Left ventricle myocardium inferior (tissue), 1 donor: ENCODE data around the gene ZCCHC7. TPM values are rescaled to one million over a fixed set of nuclear protein-coding genes. Genes with fewer than 3 reads are reported as not detected.

Source experiments
- DNase-seq: peaks from one replicate; pipeline ENCODE4 v3.0.0-alpha.2; 2020
- H3K27ac ChIP-seq: fragments of 200-600 bp; replicated peaks from 2 replicates; pipeline ENCODE4 v1.8.0; 2021
- H3K27me3 ChIP-seq: fragments of 200-600 bp; 2 replicates; pipeline ENCODE4 v1.8.0; 2021; ENCODE audit warnings: low read depth
- H3K36me3 ChIP-seq: fragments of 200-600 bp; 2 replicates; pipeline ENCODE4 v1.8.0; 2021
- H3K4me1 ChIP-seq: fragments of 200-600 bp; 2 replicates; pipeline ENCODE4 v1.8.0; 2021
- H3K4me3 ChIP-seq: fragments of 200-600 bp; 2 replicates; pipeline ENCODE4 v1.8.0; 2021; ENCODE audit warnings: mild to moderate bottlenecking, moderate library complexity
- H3K9me3 ChIP-seq: fragments of 200-600 bp; replicated peaks from 2 replicates; pipeline ENCODE4 v1.8.0; 2021
- CTCF ChIP-seq: fragments of 200-600 bp; IDR thresholded peaks from 2 replicates; pipeline ENCODE4 v1.8.0; 2021; ENCODE audit warnings: antibody characterized with exemption, mild to moderate bottlenecking, borderline replicate concordance
- intact Hi-C: fragments of 100-400 bp; cut with micrococcal nuclease; formaldehyde crosslinking; loops from one replicate; pipeline ENCODE4 v1.11.0; 2022
- total RNA-seq: library from RNA; stranded (reverse); fragmentation: NEBNext Ultra II Directional; extraction: Animal tissue kit (Norgen Biotek cat#: 25700); gene quantifications from one replicate; pipeline ENCODE4 v1.2.1, GENCODE V29; 2021
- donor health status: DM: no; HTN: yes; CAD: no; lungs with severe emphysema.

Gene ZCCHC7
- total RNA-seq, 1 donor from 2014 or later, result 8.1 TPM

- H3K9me3 ChIP-seq, result no peaks in the 10 kb centered on the region
- H3K27ac ChIP-seq, result no peak overlapping the region
- no peaks in the 10 kb centered on the region for H3K4me1 ChIP-seq
- no peak for TF ChIP-seq CTCF
- intact Hi-C loops, result no loop called here
- H3K4me3 ChIP-seq, result no peak overlapping the region
- H3K36me3 ChIP-seq, result no peaks in the 10 kb centered on the region
- no peak for DNase-seq
- no peaks in the 10 kb centered on the region for H3K27me3 ChIP-seq
Observed at GRCh38 chr9:37364751-37365360, 244.5 kb downstream of the ZCCHC7 start.

DNA sequence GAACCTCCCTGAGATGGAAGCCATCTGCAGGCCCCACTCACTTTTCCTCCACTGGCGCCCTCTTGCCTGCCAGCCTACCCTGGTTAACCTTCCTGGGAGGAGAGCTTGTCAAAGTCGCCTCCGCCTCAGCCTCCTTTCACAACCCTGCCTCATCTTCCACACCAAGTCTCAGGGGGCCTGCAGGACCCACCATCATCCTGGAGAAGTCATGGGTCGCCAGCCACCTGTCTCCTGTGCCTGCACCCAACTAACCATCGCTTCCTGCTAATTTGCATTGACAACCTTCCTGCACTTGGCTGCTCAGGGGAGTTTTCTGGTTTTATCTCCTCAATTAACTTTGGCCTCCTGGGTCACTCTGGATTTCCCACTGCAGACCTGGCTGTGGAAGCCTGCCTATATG, 249.3 kb downstream of the ZCCHC7 start:
- TF ChIP-seq CTCF, result no peak
- Histone ChIP-seq H3K4me3 (no peak overlapping the region), H3K27ac (no peak overlapping the region), H3K27me3 (no peaks in the 10 kb centered on the region), H3K4me1 (no peaks in the 10 kb centered on the region), H3K9me3 (no peaks in the 10 kb centered on the region), H3K36me3 (no peaks in the 10 kb centered on the region)
- intact Hi-C loops, result no loop called here
- no peak for DNase-seq

- Histone ChIP-seq H3K9me3 (no peaks in the 10 kb centered on the region), H3K36me3 (no peaks in the 10 kb centered on the region), H3K4me3 (no peak overlapping the region), H3K4me1 (no peaks in the 10 kb centered on the region), H3K27ac (no peak overlapping the region), H3K27me3 (peaks cover 6% of the 10 kb centered on the region)
- TF ChIP-seq CTCF, result no peak
- no peak for DNase-seq
- intact Hi-C loops, result no loop called here
Observed at GRCh38 chr9:37370282-37370681, 249.9 kb downstream of the ZCCHC7 start.

GRCh38 chr9:37370968-37371563, 250.7 kb downstream of the ZCCHC7 start:
- Histone ChIP-seq H3K27ac (no peak overlapping the region), H3K36me3 (no peaks in the 10 kb centered on the region), H3K4me3 (no peak overlapping the region), H3K4me1 (no peaks in the 10 kb centered on the region), H3K9me3 (no peaks in the 10 kb centered on the region), H3K27me3 (peaks cover 7% of the 10 kb centered on the region)
- no peak for TF ChIP-seq CTCF
- intact Hi-C loops, result no loop called here
- DNase-seq, result no peak

- no peak for DNase-seq
- H3K27me3 ChIP-seq, result peaks cover 15% of the 10 kb centered on the region
- no peak for TF ChIP-seq CTCF
- intact Hi-C loops, result no loop called here
- H3K36me3 ChIP-seq, result no peaks in the 10 kb centered on the region
- no peaks in the 10 kb centered on the region for H3K9me3 ChIP-seq
- H3K27ac ChIP-seq, result no peak overlapping the region
- H3K4me3 ChIP-seq, result no peak overlapping the region
- H3K4me1 ChIP-seq, result no peaks in the 10 kb centered on the region
Observed at GRCh38 chr9:37371565-37372464, 251.4 kb downstream of the ZCCHC7 start.
